SU-DHL-6 (cell line): ENCODE measurements around the gene SYT5.

Experiments used
- H2AFZ ChIP-seq: fragments of 200-600 bp; sonication (generic); 2 replicates; pipeline ENCODE4 v1.6.1; 2014; ENCODE audit warnings: low read depth, mild to moderate bottlenecking, moderate library complexity, mixed read lengths, antibody characterized with exemption, low read length; ENCODE audit not compliant: severe bottlenecking
- H3F3A ChIP-seq: fragments of 200-600 bp; shearing (Covaris generic); 2 replicates; pipeline ENCODE4 v1.6.0; 2016; ENCODE audit warnings: antibody characterized with exemption, mild to moderate bottlenecking; ENCODE audit not compliant: insufficient read depth
- H3K27ac ChIP-seq: fragments of 200-600 bp; sonication (generic); 2 replicates; pipeline ENCODE4 v1.5.1; 2016; ENCODE audit warnings: low read depth, mild to moderate bottlenecking, low read length, moderate library complexity, mixed read lengths
- H3K27me3 ChIP-seq: fragments of 200-600 bp; sonication (generic), shearing (Covaris generic); 2 replicates; pipeline ENCODE4 v1.6.0; 2014; ENCODE audit warnings: mild to moderate bottlenecking, low read length
- H3K36me3 ChIP-seq: fragments of 200-600 bp; sonication (generic); 2 replicates; pipeline ENCODE4 v1.6.1; 2014; ENCODE audit warnings: mild to moderate bottlenecking, low read length, mixed read lengths
- H3K4me2 ChIP-seq: fragments of 300-600, 200-600 bp; shearing (Covaris generic), sonication (generic); 2 replicates; pipeline ENCODE4 v1.6.0; 2014; ENCODE audit warnings: low read length, low read depth, mild to moderate bottlenecking; ENCODE audit not compliant: poor library complexity, severe bottlenecking
- H3K4me3 ChIP-seq: fragments of 200-600 bp; sonication (generic); 2 replicates; pipeline ENCODE4 v1.5.1; 2014; ENCODE audit warnings: antibody characterized with exemption, low read length, mild to moderate bottlenecking, mixed read lengths; ENCODE audit not compliant: insufficient read depth, poor library complexity, severe bottlenecking
- H3K79me2 ChIP-seq: fragments of 200-600 bp; sonication (generic); 2 replicates; pipeline ENCODE4 v1.6.1; 2014; ENCODE audit warnings: mild to moderate bottlenecking, low read length, moderate library complexity; ENCODE audit not compliant: insufficient read depth
- H3K9ac ChIP-seq: fragments of 200-600 bp; sonication (generic); 2 replicates; pipeline ENCODE4 v1.7.0; 2014; ENCODE audit warnings: mild to moderate bottlenecking, low read length
- H3K9me2 ChIP-seq: fragments of 200-600 bp; sonication (generic); replicated peaks from 2 replicates; pipeline ENCODE4 v1.6.1; 2014; ENCODE audit warnings: low read length; ENCODE audit not compliant: insufficient read depth
- H3K9me3 ChIP-seq: fragments of 200-600 bp; sonication (generic); 2 replicates; pipeline ENCODE4 v1.6.1; 2014; ENCODE audit warnings: low read length, mixed read lengths; ENCODE audit not compliant: insufficient read depth
- H4K20me1 ChIP-seq: fragments of 200-600 bp; sonication (generic); 2 replicates; pipeline ENCODE4 v1.6.1; 2014; ENCODE audit warnings: low read depth, mild to moderate bottlenecking, antibody characterized with exemption, low read length, moderate library complexity, mixed read lengths
- CTCF ChIP-seq: fragments of 200-600 bp; sonication (generic); IDR thresholded peaks from one replicate; pipeline ENCODE4 v1.5.1; 2017; ENCODE audit warnings: antibody characterized with exemption, mild to moderate bottlenecking, low read length, moderate library complexity; ENCODE audit not compliant: insufficient read depth, poor library complexity, severe bottlenecking
- EZH2phosphoT487 ChIP-seq: fragments of 200-600 bp; sonication (generic), shearing (Covaris generic); conservative IDR thresholded peaks from 2 replicates; pipeline ENCODE4 v1.6.1; 2018; ENCODE audit warnings: mild to moderate bottlenecking, antibody characterized with exemption, low read length, moderate library complexity, mixed read lengths

Gene SYT5

GRCh38 chr19:55179606-55180484, at the start of gene SYT5:
Gene SYT5, minus strand, starts transcription at chr19:55180289. Its CDS starts 1,248 bp downstream, at chr19:55179041.
- Histone ChIP-seq H3K9me3 (no peaks in the 10 kb centered on the region), H3K27me3 (no peaks in the 10 kb centered on the region; the same call in 1 of the 2 replicates), H3K9ac (no peak within 1 kb of the TSS), H3K79me2 (no peaks in the 10 kb centered on the region), H3K36me3 (no peaks in the 10 kb centered on the region), H3K27ac (no peak within 1 kb of the TSS), H3K9me2 (no peaks in the 10 kb centered on the region), H3K4me3 (peak within 1 kb of the TSS; percentile 44), H3K4me2 (peak within 1 kb of the TSS; percentile 67), H4K20me1 (no peaks in the 10 kb centered on the region), H2AFZ (no peak within 1 kb of the TSS), H3F3A (no peaks in the 10 kb centered on the region)
- TF ChIP-seq CTCF: no peak
- TF ChIP-seq EZH2phosphoT487: no peak

- Histone ChIP-seq H3K9me2 (no peaks in the 10 kb centered on the region), H3K4me3 (no peak overlapping the region), H4K20me1 (no peaks in the 10 kb centered on the region; the same call in 1 of the 2 replicates), H3K9me3 (no peaks in the 10 kb centered on the region), H3K9ac (no peak overlapping the region), H3K79me2 (no peaks in the 10 kb centered on the region; the same call in 1 of the 2 replicates), H2AFZ (no peak overlapping the region), H3K4me2 (no peak overlapping the region), H3K27ac (no peak overlapping the region), H3F3A (no peaks in the 10 kb centered on the region), H3K27me3 (no peaks in the 10 kb centered on the region), H3K36me3 (peaks cover 6% of the 10 kb centered on the region; the same call in 1 of the 2 replicates)
- TF ChIP-seq EZH2phosphoT487 (no peak), CTCF (no peak)
These were observed 49.7 kb upstream of the SYT5 start for GRCh38 chr19:55229789-55230182.

- no peak for TF ChIP-seq CTCF
- TF ChIP-seq EZH2phosphoT487: no peak
- no peaks in the 10 kb centered on the region for H3K27me3 ChIP-seq
- H3K9ac ChIP-seq: no peak overlapping the region
- H3K36me3 ChIP-seq: peaks cover 6% of the 10 kb centered on the region; the same call in 1 of the 2 replicates
- no peaks in the 10 kb centered on the region; the same call in 1 of the 2 replicates for H3K79me2 ChIP-seq
- H3F3A ChIP-seq: no peaks in the 10 kb centered on the region
- no peaks in the 10 kb centered on the region for H3K9me2 ChIP-seq
- no peak overlapping the region for H3K4me3 ChIP-seq
- H4K20me1 ChIP-seq: no peaks in the 10 kb centered on the region; the same call in 1 of the 2 replicates
- no peak overlapping the region for H3K27ac ChIP-seq
- no peak overlapping the region for H3K4me2 ChIP-seq
- H3K9me3 ChIP-seq: no peaks in the 10 kb centered on the region
- H2AFZ ChIP-seq: no peak overlapping the region
These were observed 49.2 kb upstream of the SYT5 start for GRCh38 chr19:55229145-55229788.
